ENCODE data around the gene RPP14. TPM values are rescaled to one million over a fixed set of nuclear protein-coding genes. Genes with fewer than 3 reads are reported as not detected.

Gene RPP14
- total RNA-seq, 2 experiments from 2014 or later: 12.1 to 14.4 TPM

GRCh38 chr3:58296269-58296668 lies 9.8 kb upstream of the RPP14 start:
- H3K36me3 Mint-ChIP-seq (ENCODE audit: low read depth): peaks cover 3% of the 10 kb centered on the region
- DNase-seq: no peak
- intact Hi-C loops (cut with micrococcal nuclease): no loop called here
- no peaks in the 10 kb centered on the region for H3K9me3 Mint-ChIP-seq
- no peak overlapping the region for H3K27ac Mint-ChIP-seq
- H3K27me3 Mint-ChIP-seq (ENCODE audit: low read depth): peaks cover 15% of the 10 kb centered on the region
- H3K4me3 Mint-ChIP-seq: no peak overlapping the region
- no peaks in the 10 kb centered on the region for H3K4me1 Mint-ChIP-seq (ENCODE audit: low read depth)
- CTCF ChIA-PET: interaction anchor here (1.1 to 1.7 kb wide), 2 partner anchors 10 to 12 kb away, joined by 3 to 7 read pairs; partner anchors contain the start of genes HTD2 and RPP14

GRCh38 chr3:58296843-58297242 lies 9.2 kb upstream of the RPP14 start:
- intact Hi-C loops (cut with micrococcal nuclease): no loop called here
- Mint-ChIP-seq H3K27me3 (ENCODE audit: low read depth) (peaks cover 16% of the 10 kb centered on the region), H3K27ac (no peak overlapping the region), H3K36me3 (ENCODE audit: low read depth) (peaks cover 3% of the 10 kb centered on the region), H3K9me3 (peaks cover 2% of the 10 kb centered on the region), H3K4me1 (ENCODE audit: low read depth) (no peaks in the 10 kb centered on the region), H3K4me3 (no peak overlapping the region)
- CTCF ChIA-PET: interaction anchor here (0.9 to 1.7 kb wide), 3 partner anchors 9 to 118 kb away, joined by 3 to 7 read pairs (median 7); partner anchors contain the start of genes HTD2 and RPP14
- DNase-seq: no peak

- H3K4me1 Mint-ChIP-seq (ENCODE audit: low read depth): no peaks in the 10 kb centered on the region
- no peak overlapping the region for H3K4me3 Mint-ChIP-seq
- intact Hi-C loops (cut with micrococcal nuclease): no loop called here
- peaks cover 18% of the 10 kb centered on the region for H3K27me3 Mint-ChIP-seq (ENCODE audit: low read depth)
- no peak overlapping the region for H3K27ac Mint-ChIP-seq
- H3K36me3 Mint-ChIP-seq (ENCODE audit: low read depth): peaks cover under 1% of the 10 kb centered on the region
- peaks cover 2% of the 10 kb centered on the region for H3K9me3 Mint-ChIP-seq
- CTCF ChIA-PET: interaction anchor here (1.0 to 5.5 kb wide), 3 partner anchors 82 to 120 kb away, joined by 5 to 31 read pairs (median 7); no protein-coding TSS in a partner anchor
- DNase-seq: no peak
These were observed 7.9 kb upstream of the RPP14 start for GRCh38 chr3:58298190-58298589.

- CTCF ChIA-PET: interaction anchor here (0.8 to 5.5 kb wide), 6 partner anchors 20 to 113 kb away, joined by 3 to 31 read pairs (median 3); no protein-coding TSS in a partner anchor
- H3K4me3 Mint-ChIP-seq: no peak overlapping the region
- DNase-seq: no peak
- H3K36me3 Mint-ChIP-seq (ENCODE audit: low read depth): no peaks in the 10 kb centered on the region
- peaks cover 2% of the 10 kb centered on the region for H3K9me3 Mint-ChIP-seq
- no peaks in the 10 kb centered on the region for H3K4me1 Mint-ChIP-seq (ENCODE audit: low read depth)
- H3K27me3 Mint-ChIP-seq (ENCODE audit: low read depth): peaks cover 18% of the 10 kb centered on the region
- intact Hi-C loops (cut with micrococcal nuclease): no loop called here
- H3K27ac Mint-ChIP-seq: no peak overlapping the region
These were observed 7.0 kb upstream of the RPP14 start for GRCh38 chr3:58299075-58299474.

GRCh38 chr3:58299839-58300516 lies 6.1 kb upstream of the RPP14 start:
- no peak overlapping the region for H3K4me3 Mint-ChIP-seq
- CTCF ChIA-PET: interaction anchor here (0.8 to 5.5 kb wide), 8 partner anchors 62 to 124 kb away, joined by 3 to 31 read pairs (median 3); no protein-coding TSS in a partner anchor

GRCh38 chr3:58307639-58308215 lies 1.7 kb downstream of the RPP14 start:
- peaks cover 33% of the 10 kb centered on the region for H3K4me1 Mint-ChIP-seq (ENCODE audit: low read depth)
- H3K27ac Mint-ChIP-seq: peak overlapping the region; percentile 41
- H3K9me3 Mint-ChIP-seq: no peaks in the 10 kb centered on the region
- intact Hi-C loops (cut with micrococcal nuclease): loop anchor here (1.0 to 5.0 kb wide), 5 partner anchors 121 to 711 kb away; partner anchors contain the start of gene ARF4
- DNase-seq: peak; percentile 59
- CTCF ChIA-PET: interaction anchor here (0.6 to 5.3 kb wide), 23 partner anchors 10 to 1562 kb away, joined by 3 to 40 read pairs (median 8); partner anchors contain the start of genes KCTD6 and PXK
- H3K4me3 Mint-ChIP-seq: peak overlapping the region; percentile 99
- H3K27me3 Mint-ChIP-seq (ENCODE audit: low read depth): no peaks in the 10 kb centered on the region
- peaks cover 28% of the 10 kb centered on the region for H3K36me3 Mint-ChIP-seq (ENCODE audit: low read depth)

More at GRCh38 chr3:58299839-58300516, 6.1 kb upstream of the RPP14 start:
- Mint-ChIP-seq H3K27me3 (ENCODE audit: low read depth) (peaks cover 18% of the 10 kb centered on the region), H3K27ac (no peak overlapping the region), H3K36me3 (ENCODE audit: low read depth) (no peaks in the 10 kb centered on the region), H3K4me1 (ENCODE audit: low read depth) (no peaks in the 10 kb centered on the region), H3K9me3 (peaks cover 2% of the 10 kb centered on the region)
- intact Hi-C loops (cut with micrococcal nuclease): loop anchor here (1.0 kb wide), 2 partner anchors 113 to 292 kb away; partner anchors contain the start of gene FLNB
- no peak for DNase-seq

GRCh38 chr3:58308728-58309127 lies 2.7 kb downstream of the RPP14 start:
- Mint-ChIP-seq H3K36me3 (ENCODE audit: low read depth) (peaks cover 32% of the 10 kb centered on the region), H3K9me3 (no peaks in the 10 kb centered on the region), H3K27ac (no peak overlapping the region), H3K4me1 (ENCODE audit: low read depth) (peaks cover 38% of the 10 kb centered on the region), H3K27me3 (ENCODE audit: low read depth) (no peaks in the 10 kb centered on the region), H3K4me3 (no peak overlapping the region)
- no peak for DNase-seq
- intact Hi-C loops (cut with micrococcal nuclease): loop anchor here (5.0 kb wide), 1 partner anchor 564 kb away; no protein-coding TSS in a partner anchor
- CTCF ChIA-PET: interaction anchor here (1.8 to 5.3 kb wide), 8 partner anchors 9 to 225 kb away, joined by 3 to 40 read pairs (median 26); partner anchors contain the start of genes KCTD6 and PXK

- Mint-ChIP-seq H3K4me3 (no peak overlapping the region), H3K27me3 (ENCODE audit: low read depth) (no peaks in the 10 kb centered on the region), H3K27ac (no peak overlapping the region), H3K36me3 (ENCODE audit: low read depth) (peaks cover 15% of the 10 kb centered on the region), H3K9me3 (no peaks in the 10 kb centered on the region), H3K4me1 (ENCODE audit: low read depth) (peaks cover 13% of the 10 kb centered on the region)
- no peak for DNase-seq
- intact Hi-C loops (cut with micrococcal nuclease): no loop called here
- CTCF ChIA-PET: interaction anchor here (0.6 to 4.2 kb wide), 6 partner anchors 11 to 254 kb away, joined by 3 to 36 read pairs (median 4); partner anchors contain the start of genes HTD2 and RPP14
These were observed 11.8 kb downstream of the RPP14 start for GRCh38 chr3:58317811-58318210.

- Mint-ChIP-seq H3K27ac (no peak overlapping the region), H3K9me3 (no peaks in the 10 kb centered on the region), H3K4me3 (no peak overlapping the region), H3K4me1 (ENCODE audit: low read depth) (peaks cover 42% of the 10 kb centered on the region), H3K36me3 (ENCODE audit: low read depth) (peaks cover 6% of the 10 kb centered on the region), H3K27me3 (ENCODE audit: low read depth) (no peaks in the 10 kb centered on the region)
- intact Hi-C loops (cut with micrococcal nuclease): loop anchor here (1.0 to 2.0 kb wide), 4 partner anchors 13 to 211 kb away; partner anchors contain the start of genes HTD2 and RPP14
- no peak for DNase-seq
- CTCF ChIA-PET: interaction anchor here (0.7 to 3.1 kb wide), 10 partner anchors 9 to 94 kb away, joined by 3 to 25 read pairs (median 6); partner anchors contain the start of genes HTD2 and RPP14
These were observed 15.7 kb downstream of the RPP14 start for GRCh38 chr3:58321791-58322190.

GRCh38 chr3:58322793-58323192 lies 16.7 kb downstream of the RPP14 start:
- Mint-ChIP-seq H3K9me3 (no peaks in the 10 kb centered on the region), H3K4me3 (no peak overlapping the region), H3K36me3 (ENCODE audit: low read depth) (peaks cover 6% of the 10 kb centered on the region), H3K27ac (no peak overlapping the region), H3K4me1 (ENCODE audit: low read depth) (peaks cover 42% of the 10 kb centered on the region), H3K27me3 (ENCODE audit: low read depth) (no peaks in the 10 kb centered on the region)
- intact Hi-C loops (cut with micrococcal nuclease): loop anchor here (1.0 kb wide), 1 partner anchor 308 kb away; no protein-coding TSS in a partner anchor
- no peak for DNase-seq
- CTCF ChIA-PET: interaction anchor here (0.6 to 3.1 kb wide), 6 partner anchors 10 to 95 kb away, joined by 3 to 25 read pairs (median 12); partner anchors contain the start of genes HTD2 and RPP14

- Mint-ChIP-seq H3K36me3 (ENCODE audit: low read depth) (peaks cover 3% of the 10 kb centered on the region), H3K9me3 (no peaks in the 10 kb centered on the region), H3K4me1 (ENCODE audit: low read depth) (peaks cover 42% of the 10 kb centered on the region), H3K27ac (peak overlapping the region; percentile 89), H3K27me3 (ENCODE audit: low read depth) (no peaks in the 10 kb centered on the region), H3K4me3 (peak overlapping the region; percentile 16)
- intact Hi-C loops (cut with micrococcal nuclease): loop anchor here (1.0 to 2.0 kb wide), 6 partner anchors 12 to 307 kb away; partner anchors contain the start of gene KCTD6
- CTCF ChIA-PET: interaction anchor here (0.6 to 2.3 kb wide), 5 partner anchors 11 to 210 kb away, joined by 3 to 21 read pairs (median 4); partner anchors contain the start of gene PXK
- peak; percentile 34 for DNase-seq
These were observed 17.7 kb downstream of the RPP14 start for GRCh38 chr3:58323529-58324390.
